ENCODE results near the gene MRPS35.
"Not testable (repeated sequence)": the region's sequence is repeated elsewhere in the genome, so short reads cannot be mapped to it uniquely, and the experiment has no call there.

Gene MRPS35

DNA sequence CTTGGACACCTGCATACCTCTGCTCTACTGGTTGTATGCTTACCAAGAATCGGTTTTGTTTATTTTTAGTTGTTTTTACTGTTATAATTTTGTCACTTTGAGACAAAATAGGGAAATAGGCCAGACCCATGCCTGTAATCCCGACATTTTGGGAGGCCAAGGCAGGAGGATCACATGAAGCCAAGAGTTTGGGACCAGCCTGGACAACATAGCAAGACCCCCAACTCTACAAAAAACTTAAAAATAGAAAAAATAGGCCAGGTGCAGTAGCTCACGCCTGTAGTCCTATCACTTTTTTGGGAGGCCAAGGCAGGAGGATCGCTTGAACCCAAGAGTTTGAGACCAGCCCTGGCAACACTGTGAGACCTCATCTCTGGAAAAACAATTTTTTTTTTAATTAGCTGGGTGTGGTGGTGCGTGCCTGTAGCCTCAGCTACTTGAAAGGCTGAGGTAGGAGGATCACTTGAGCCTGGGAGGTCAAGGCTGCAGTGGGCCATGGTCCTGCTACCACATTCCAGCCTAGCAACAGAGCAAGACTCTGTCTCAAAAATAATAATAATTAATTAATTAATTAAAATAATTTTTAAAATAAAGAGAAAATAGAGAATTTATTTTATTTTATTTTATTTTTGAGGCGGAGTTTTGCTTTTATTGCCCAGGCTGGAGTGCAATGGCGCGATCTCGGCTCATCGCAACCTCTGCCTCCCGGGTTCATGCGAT, 1.3 kb upstream of the MRPS35 start:
- DNase-seq (ENCODE audit: low spot score), result no peak

DNA sequence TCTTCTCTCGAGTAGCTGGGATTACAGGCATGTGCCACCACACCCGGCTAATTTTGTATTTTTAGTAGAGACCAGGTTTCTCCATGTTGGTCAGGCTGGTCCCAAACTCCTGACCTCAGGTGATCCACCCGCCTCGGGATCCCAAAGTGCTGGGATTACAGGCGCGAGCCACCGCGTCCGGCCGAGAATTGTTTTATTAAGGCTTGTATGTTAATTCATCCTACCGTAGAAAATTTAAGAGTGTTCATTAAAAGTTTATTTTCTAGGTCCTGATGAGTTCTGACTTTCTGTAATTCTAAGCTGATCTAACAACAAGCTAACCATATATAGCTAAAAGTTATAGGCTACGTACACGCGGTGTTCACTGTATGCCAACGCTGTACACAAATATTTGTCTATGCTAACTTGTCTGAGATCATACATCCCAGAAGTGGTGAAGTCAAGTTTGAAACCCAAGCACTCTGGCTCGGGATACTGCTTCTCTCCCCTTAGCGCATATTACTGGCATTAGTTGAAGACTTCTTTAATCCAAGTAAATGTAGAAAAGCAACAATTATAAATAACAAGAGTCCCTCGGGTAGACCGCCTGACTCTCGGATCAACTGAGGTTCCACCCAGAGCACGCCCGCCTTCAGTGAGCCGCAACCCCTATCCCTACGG, 570 bp upstream of the MRPS35 start:
- DNase-seq (ENCODE audit: low spot score), result peak; percentile 3

DNA sequence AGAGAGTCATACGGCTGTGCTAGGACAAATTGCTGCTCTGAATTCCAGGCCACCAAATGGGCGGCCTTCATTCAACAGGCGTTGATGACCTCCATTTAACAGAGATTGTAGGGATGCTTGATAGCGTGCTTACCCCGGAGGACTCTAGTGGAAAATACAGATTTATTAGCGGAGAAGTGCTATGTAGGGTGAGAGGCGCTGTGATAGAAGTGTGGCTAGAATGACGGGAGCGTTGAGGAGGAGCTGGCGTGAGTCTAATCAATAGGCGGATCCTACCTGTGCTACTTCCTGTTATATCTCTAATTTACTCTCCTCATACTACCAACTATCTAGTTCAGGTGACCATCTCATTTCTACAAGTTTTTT, 668 bp downstream of the MRPS35 start:
- peak; percentile 2 for DNase-seq (ENCODE audit: low spot score)

DNA sequence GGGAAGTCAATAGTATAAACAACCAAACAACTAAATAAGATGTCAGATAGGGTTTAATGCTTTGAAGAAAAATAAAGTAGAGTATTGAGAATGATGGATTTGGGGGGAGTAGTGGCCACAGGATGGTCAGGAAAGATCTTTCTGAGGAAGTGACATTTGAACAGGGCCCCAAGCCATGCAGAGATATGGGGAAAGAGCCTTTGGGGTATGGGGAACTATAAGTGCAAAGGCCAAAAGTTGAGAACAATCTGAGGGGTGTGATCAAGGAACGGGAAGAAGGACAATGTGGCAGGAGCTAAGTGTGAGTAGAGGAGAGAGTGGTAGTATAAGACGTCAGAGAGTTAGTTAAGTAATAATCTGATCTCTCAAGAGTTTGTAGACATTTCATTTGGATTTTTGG, 1.3 kb downstream of the MRPS35 start:
- DNase-seq (ENCODE audit: low spot score), result no peak

DNA sequence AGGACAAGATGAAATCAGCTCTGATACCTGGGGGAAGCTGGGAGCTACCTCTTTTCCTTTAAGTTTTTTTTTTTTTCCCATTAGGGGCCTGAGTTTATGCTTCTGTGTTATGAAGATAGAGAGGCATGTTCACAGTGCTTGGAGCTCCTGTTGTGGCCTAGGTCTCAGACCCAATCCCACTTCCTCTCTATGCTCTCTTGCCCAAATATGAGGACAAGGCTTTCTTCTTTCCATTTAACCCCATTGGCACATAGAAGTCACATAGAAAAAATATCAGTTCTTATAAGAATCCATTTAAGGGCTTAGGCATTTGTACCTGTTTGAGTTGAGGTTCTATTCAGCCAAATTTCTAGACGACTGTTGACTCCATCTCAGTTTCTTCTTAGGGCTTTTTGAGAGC, 12.6 kb downstream of the MRPS35 start:
- DNase-seq (ENCODE audit: low spot score), result no peak

DNA sequence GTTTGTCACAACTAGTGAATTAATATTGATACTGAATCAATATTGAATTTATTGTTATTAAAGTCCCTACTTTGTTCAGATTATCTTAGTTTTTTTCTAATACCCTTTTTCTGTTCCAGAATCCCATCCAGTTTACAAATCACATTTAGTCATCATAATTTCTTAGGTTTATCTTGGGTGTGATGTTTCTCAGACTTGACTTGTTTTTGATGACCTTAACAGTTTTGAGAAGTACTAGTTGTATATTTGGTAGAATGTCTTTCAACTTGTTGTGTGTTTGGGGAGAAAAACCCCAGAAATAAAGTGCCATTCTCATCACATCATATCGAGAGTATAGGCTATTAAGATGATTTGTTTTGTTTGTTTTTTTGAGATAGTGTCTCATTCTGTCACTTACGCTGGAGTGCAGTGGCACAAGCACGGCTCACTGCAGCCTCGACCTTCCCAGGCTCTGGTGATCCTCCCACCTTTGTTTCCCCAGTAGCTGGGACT, 19.5 kb downstream of the MRPS35 start:
- DNase-seq (ENCODE audit: low spot score), result no peak

DNA sequence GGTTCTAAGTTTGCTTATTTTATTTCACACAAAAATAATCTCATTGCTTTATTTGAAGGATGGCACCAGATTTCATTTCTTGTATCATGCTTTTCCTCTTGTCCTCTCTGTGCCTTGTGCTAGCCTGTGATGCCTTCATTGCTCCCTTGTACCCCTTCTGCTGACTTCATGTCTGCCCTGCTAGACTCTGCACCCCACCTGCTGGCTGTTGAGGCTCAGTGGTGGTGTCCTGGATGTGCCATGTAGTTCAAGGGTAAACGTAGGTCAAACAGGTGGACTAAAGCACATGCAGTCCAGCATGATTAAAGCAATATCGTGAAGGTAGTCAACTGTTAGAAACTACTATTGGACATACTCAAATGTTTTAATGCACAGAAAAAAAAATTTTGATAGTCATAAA, 21.6 kb downstream of the MRPS35 start:
- DNase-seq (ENCODE audit: low spot score), result no peak

DNA sequence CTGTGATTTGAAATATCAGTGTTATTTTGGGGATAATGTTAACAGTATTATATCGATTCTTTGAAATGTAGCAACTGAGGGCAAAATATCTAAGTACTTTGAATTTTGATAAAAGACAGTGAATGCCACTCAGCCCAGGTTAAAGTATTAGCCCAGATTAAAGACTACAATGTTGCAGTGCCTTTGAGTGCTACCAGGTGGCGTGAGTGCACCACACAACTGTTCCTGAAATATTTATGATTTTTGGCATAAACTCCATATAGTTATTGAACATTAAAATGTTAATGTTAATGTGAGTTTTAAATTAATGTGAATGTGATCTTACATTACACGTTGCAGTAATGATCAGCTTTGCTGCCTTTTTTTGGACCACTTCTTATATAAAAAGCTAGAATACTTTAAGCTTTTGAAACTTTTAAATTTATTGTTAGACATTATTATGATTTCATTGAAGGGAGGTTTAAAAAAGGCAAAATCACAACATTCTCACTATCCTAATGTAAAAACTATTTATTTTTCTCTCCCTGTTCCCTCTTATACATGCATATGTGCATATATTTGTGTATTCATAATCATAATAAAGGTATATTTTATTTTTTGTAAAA, 22.5 kb downstream of the MRPS35 start:
- peak; percentile 56 for DNase-seq (ENCODE audit: low spot score)

DNA sequence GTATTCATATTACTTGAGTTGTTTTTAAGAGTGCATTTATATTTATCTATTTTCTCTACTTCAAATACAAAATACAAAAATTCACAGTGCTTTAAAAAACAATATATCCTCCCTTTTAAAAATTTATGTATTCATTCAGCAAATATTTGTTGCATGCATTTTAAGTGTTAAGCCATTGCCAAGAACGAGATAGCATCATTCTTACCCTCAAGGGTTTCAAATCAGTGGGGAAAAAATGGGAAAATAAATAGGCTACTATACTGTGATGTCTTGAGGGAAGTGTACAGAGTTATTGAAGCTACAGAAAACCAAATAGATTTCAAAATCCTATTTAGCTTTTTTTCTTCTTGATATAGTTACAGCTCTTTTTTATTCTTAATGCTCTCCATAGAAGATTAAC, 23.2 kb downstream of the MRPS35 start:
- no peak for DNase-seq (ENCODE audit: low spot score)

DNA sequence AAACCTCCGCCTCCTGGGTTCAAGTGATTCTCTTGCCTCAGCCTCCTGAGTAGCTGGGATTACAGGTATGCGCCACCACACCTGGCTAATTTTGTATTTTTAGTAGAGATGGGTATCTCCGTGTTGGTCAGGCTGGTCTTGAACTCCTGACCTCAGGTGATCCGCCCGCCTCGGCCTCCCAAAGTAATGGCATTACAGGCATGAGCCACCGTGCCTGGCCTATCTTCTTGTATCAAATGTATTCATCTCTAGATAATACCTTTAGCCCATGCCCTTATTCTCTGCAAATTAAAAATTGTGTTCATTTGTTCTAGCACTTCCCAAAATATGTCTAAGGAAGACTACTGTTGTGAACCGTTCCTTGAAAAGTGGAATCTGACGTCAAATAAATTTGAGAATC, 23.7 kb downstream of the MRPS35 start:
- DNase-seq (ENCODE audit: low spot score), result not testable (repeated sequence)

DNA sequence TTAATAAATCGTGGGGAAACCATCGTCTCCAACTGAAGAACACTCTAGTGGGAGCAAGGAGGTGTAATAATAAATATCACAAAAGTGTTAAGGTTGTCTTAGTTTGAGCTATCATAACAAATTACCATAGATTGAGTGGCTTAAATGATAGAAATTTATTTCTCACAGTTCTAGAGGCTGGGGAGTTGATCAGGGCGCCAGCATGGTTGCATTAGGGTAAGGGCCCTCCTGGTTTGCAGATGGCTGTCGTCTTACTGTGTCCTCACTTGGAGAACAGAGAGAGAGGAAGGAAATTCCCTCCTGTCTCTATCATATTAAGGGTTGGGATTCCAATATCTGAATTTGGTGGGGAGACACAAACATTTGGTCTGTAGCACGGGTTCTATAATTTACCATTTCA, 33.0 kb downstream of the MRPS35 start:
- DNase-seq (ENCODE audit: low spot score), result no peak

DNA sequence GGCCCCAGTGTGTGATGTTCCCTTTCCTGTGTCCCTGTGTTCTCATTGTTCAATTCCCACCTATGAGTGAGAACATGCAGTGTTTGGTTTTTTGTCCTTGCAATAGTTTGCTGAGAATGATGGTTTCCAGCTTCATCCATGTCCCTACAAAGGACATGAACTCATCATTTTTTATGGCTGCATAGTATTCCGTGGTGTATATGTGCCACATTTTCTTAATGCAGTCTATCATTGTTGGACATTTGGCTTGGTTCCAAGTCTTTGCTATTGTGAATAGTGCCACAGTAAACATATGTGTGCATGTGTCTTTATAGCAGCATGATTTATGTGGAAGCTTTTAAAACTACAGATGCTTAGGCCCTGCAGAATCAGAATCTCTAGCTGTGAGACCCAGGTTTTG, 35.1 kb downstream of the MRPS35 start:
- not testable (repeated sequence) for DNase-seq (ENCODE audit: low spot score)

DNA sequence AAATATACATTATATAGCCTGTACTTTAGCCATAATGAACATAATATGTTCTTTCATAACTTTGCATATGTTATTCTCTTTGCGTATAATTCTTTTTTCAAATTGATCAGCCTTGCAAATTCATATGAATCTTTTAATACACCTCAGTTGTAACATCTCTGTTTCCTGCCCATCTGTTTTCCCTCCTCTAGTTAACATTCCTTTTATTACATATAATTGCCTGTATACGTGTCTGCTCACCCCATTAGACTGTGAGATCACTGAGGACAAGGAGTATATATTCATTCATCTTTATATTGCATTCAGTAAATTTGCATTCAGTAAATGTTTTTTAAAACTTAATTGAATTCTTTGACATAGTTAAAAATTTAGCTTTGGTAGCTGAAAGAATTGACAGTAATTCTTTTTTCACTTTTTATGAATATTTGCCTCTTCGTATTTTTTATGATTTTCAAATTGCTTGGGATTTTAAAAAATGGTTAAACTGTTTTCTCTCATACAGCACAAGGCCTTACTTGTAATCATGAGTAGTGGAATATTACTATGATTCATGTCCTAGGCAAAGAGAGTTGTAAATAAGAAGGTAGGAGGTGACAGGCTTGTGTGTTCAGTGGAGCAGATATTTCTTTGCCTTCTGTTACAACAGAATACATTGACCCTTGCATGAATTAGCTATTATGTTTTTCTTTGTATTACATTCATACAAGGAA, 36.6 kb downstream of the MRPS35 start:
- DNase-seq (ENCODE audit: low spot score), result no peak

DNA sequence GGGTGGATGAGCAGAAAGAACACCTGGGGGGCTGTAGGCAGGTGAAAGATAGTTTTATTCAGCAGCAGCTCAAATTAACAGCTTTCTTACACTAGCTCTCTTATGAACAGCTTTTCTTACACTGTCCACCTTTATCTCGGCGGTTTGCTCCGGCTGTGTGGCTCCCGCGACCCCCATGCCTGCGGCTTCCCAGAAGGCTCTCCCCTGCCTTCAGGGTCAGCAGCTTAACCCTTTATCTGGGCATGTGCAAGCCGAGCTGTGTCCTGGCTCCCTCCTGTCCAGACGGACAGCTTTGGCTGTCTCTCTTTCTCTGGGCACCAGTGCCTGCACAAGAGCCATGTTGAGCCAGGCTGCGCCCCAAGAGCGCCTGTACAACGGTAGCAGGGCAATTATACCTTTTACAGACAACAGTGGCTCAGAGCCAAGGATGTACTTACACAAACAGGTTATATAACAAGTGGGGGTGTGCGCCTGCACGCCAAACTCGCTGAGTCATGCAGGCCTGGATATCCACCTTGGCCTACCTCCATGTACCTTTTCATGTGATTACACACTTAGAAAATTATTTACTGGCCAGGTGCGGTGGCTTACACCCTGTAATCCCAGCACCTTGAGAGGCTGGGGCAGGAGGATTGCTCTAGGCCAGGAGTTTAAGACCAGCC, 40.9 kb downstream of the MRPS35 start:
- no peak for DNase-seq (ENCODE audit: low spot score)

DNA sequence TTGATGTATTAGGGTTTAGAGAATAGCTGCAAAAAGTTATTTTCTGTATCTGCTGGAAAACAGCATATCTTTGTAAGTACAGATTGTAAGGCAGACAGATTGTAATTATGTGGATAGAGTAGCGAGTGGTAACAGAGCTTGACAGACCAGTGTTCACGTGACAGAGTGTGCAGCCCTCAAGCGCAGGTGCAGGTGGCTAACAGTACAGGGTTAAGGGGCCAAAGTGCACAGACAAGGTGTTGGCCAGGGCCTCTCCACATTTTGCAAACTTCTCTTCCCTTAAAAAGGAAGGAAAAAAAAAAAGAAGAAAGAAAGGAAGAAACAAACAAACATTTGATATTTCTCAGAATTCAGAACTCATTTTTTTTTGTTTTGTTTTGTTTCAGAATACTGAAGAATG, 44.2 kb downstream of the MRPS35 start:
- DNase-seq (ENCODE audit: low spot score), result no peak

DNA sequence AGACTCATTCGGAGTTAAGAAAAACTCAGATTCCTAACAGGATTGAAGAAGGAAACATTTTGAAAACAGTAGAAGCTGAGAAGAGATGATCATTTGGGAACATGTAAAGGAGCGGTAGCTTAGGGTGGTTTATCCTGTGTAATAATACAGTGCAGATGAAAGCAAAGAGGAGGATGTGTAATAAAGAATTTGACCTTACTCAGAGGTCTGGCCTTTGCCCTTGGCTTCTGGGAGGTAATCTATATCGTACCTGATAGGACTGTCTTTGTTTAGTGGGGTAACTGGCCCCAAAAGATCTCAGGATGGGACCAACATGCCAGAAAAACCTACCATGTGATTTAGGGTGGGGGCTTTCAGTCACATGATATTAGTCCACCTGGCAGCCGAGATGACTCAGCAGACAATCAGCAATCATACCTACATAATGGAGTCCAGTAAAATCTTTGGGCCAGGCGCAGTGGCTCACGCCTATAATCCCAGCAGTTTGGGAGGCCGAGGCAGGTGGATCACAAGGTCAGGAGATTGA, 46.1 kb downstream of the MRPS35 start:
- DNase-seq (ENCODE audit: low spot score), result no peak

DNA sequence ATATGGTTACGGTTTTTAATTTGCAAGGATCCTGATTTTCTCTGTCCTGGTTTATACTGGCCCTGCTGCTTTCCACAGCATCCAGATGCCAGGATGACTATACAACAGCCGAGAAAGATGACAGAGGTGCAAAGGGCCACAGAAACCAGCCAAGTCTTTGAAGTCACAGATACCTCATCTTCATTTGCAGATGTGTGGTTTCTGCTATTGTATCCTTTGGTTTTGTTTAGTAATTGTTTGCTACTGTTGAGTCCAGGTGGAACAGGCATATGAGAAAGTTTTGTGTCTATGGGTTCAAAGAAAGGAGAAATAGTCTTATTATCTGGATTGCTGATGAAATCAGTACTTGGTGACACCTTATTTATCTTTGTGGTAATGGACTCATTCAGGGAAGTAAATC, 52.1 kb downstream of the MRPS35 start:
- no peak for DNase-seq (ENCODE audit: low spot score)

DNA sequence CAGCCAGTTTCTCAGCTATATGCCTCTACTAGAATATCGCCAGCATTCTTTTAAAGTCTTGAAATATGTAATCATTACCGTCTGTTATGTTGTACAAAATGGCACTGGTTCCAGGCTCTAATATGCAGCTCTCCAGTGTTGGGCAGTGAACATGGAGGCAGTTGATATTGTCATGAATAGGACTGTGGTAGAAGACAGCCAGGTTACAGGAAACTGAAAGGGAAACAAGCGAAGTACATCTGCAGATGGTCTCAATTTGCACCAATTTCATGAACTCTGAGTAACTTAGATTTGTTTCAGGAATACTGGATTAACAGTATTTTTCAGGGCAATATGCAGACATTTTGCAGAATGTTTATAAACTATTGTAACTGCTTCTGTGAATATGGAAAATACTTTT, 56.0 kb downstream of the MRPS35 start:
- DNase-seq (ENCODE audit: low spot score), result no peak

DNA sequence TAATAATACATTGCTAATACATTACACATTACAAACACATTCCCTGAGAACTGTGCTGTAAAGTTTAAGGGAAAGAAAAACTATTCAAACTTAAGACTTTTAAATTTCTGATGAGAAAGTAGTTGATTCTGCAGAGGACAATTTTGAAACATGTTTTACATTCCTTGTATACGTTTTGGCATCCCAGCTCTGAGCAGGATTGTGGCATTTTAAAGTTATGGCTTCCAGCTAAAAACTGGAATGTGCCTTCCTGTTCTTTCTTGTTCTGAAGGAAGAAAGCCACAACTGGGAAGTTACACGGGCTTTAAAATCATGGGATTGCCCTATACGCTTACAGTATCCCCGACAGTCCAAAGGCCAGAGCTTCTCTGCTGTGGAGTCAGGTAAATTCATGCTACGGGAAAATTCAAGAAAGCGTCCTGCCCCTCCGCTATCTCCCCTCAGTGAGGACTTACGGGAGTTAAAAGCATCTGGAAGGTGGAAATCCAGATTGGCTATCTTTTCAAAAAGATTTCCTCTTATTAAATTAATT, 58.6 kb downstream of the MRPS35 start:
- no peak for DNase-seq (ENCODE audit: low spot score)

DNA sequence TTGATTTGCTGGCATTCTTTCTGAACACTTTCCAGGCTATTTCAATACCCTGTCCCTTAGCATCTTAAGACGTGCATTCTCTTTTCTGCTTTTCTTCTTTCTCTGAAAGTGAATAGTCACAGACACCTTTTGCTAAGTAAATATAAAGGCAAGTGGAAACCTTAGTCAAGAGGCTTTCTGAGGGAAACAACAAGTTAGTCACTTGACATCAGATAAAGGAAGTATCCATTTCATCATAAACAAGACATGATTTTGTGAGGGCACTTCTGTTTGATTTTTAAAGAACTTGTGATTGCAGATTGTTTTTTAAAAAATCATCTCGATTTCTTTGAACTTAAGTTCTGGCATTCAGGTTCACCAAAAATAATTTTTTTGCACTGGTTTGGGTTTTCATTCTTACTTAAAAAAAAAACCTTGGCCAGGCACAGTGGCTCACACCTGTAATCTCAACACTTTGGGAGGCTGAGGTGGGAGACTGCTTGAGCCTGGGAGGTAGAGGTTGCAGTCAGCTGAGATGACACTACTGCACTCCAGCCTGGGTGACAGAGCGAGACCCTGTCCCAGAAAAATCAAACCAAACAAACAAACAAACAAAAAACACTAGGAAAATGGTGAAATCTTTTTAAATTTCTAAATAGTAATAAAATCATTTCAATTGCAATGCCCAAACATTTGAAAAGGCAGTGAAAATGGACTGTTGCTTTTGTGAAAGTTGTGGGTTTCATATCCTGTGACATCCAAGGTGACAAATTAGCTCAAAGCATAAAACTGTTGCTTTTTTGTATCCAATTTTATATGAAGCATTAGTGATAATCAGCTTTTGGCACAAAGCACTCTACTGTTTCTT, 61.1 kb downstream of the MRPS35 start:
- DNase-seq (ENCODE audit: low spot score), result no peak
